Measurements from ENCODE around the gene FARS2.

FARS2 gene

DNA sequence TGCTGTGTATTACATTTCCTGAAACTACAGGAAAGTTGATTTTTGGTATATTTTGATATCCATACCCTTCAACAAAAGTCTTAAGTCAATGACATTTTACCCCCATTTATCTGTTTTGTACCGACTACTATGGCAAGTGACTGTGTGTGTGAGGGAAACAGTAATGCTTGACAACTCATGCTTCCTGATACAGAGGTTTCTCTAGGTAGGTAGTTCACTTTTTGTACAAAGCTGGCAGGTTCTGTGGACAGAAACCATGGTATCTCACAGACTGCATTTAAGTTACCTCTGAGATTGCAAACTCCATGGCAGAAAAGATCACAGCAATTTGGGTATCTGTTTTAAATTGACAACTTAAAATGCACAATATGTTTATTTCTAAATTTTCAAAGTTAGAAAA, 28.8 kb downstream of the FARS2 start:
- DNase-seq, result no peak

DNA sequence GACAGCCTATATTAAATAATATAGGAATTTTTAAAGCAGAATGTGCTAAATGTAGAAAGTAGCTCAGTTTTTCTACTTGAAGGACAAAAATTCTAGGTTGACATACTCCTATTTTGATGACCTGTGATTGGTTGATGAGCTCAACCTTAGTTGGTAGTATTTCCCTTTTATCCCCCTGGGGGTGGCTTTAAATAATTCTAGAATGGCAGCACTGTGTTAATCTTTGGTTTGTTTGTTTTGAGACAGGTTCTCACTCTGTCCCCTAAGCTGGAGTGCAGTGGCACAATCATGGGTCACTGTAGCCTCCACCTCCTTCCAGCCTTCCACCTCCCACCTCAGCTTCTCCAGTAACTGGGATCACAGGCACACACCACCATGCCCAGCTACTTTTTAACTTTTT, 29.2 kb downstream of the FARS2 start:
- DNase-seq, result no peak

- DNase-seq, result no peak
Measured at GRCh38 chr6:5292154-5292553, 30.8 kb downstream of the FARS2 start.

GRCh38 chr6:5293692-5294091, 32.4 kb downstream of the FARS2 start:
- DNase-seq, result no peak

GRCh38 chr6:5294392-5295211, 33.3 kb downstream of the FARS2 start:
- DNase-seq, result no peak

GRCh38 chr6:5295623-5296022, 34.3 kb downstream of the FARS2 start:
- DNase-seq, result no peak

DNA sequence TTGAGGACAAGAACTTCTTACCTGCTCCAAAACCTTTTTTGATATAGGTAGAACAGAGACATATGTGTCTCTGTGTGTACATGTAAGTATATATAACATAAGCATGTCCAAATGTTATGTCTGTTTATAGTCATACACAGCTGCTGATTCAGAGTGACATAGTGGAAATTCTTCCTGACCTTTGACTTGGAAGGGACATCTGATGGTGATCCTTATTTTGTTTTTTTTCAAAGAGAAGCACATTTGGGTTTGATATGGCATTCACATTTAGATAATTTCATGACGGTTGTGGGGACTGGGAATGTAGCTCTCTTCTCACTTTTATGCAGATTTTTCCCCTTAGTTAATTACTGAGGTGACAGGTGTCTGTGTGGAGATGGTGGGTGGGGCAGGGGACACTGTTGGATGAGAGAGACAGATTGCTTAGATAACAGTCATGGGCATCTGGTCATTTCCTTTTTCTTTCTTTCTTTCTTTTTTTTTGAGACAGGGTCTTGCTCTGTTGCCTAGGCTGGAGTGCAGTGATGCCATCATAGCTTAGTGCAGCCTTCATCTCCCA, 39.0 kb downstream of the FARS2 start:
- no peak for DNase-seq

GRCh38 chr6:5302220-5302946, 41.1 kb downstream of the FARS2 start:
- peak; percentile 6 for DNase-seq

DNA sequence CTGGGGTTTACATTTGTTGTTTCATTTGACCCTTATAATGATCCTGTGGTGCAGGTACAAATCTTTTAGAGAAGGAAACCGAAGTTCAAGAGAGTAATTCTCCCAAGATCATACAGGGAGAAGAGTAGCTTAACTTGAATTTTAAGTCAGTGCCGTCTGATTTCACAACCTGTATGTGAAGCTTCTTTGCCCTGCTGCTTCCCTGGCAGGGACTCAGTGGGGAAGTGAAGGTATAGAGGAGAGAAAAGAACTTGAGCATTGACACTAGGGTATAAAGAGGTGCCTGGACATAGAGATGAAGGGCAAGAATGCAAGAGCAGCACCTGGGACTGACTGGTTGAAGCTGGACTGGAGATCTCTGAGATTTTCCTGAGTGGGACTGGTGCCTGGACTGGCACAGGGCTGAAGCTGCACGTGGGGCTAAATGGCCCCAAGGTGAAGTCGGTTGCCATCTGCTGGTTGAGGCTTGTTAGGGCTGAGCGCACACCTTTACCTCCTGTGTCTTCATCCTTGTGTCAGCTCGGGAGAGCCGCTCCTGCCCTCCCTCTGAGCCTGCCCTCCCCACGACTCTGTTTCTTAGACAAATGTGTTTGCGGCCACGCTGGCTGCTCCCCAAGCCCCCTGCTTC, 41.8 kb downstream of the FARS2 start:
- peak; percentile 42 for DNase-seq

- no peak for DNase-seq
Measured at GRCh38 chr6:5303682-5304081, 42.4 kb downstream of the FARS2 start.

- DNase-seq, result no peak
Measured at GRCh38 chr6:5305968-5306626, 44.8 kb downstream of the FARS2 start.

DNA sequence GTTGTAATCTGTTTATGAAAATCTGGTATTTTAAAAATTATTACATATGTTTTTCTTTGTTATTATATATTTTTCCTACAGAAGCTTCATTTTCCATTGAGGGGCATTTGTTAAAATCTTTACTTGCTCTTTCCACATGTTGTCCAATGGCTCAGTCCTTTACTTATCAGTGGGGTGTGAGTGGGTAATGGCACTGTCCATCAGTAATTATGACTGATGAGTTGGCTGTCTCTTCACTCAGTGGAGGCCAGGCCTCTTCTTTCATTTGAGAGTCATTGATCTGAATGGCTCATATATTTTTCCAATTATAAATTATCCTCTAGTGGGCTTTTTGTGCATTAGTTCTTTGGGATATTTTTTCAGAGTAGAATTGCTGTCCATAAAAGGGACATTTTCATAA, 45.7 kb downstream of the FARS2 start:
- no peak for DNase-seq

- no peak for DNase-seq
Measured at GRCh38 chr6:5308066-5308465, 46.8 kb downstream of the FARS2 start.

GRCh38 chr6:5314191-5314865, 53.0 kb downstream of the FARS2 start:
- DNase-seq, result no peak

DNA sequence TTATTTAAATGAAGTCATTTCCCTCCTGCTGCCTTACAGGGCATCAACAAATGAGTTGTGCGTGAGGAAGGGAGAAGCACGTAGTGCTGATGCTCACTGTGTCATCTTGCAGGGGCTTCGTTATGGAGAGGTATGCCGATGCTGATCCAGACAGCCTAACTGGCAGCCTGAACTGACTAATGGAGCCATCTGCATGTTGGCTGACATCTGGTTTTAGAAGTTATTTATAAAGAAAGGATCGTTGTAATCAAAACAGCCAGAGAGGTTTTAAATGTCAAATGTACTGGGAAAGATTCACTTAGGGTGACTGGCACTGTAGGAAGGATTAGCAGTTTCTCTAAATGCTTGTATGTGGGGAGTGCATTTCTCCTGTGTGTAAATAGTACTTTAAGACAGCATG, 54.6 kb downstream of the FARS2 start:
- DNase-seq, result no peak

GRCh38 chr6:5316951-5317350, 55.6 kb downstream of the FARS2 start:
- no peak for DNase-seq

DNA sequence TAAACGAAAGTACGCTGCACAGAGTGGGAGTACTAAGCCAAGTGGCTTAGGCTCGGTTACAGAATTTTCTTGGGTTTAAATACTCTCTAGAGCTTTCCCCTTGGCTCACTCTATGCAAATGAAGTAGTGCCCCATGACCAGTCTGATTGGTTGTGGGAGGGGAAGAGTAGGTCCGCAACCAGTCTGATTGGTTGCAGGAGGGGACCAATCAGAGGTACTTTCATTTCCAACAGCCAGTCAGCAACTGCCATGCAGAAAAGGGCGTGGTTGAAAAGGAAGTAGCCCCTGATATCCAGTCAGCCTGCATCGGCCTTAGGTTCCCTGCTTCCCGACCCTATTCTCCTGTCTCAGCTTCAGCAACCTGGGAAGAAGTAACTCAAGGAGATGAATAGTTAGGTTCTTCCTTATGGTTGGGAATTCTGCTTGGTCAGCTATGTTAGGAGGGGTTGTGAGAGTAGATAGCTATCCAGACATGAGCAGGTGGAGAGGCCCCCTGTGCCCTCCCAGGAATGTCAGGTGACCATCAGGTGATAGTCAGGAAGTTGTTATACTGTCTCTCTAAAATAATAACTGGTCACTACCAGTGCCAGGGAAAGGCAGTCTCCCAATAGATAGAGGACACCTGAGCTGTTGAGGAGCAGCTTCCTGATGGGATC, 57.4 kb downstream of the FARS2 start:
- DNase-seq, result no peak

- no peak for DNase-seq
Measured at GRCh38 chr6:5323979-5324378, 62.7 kb downstream of the FARS2 start.

- no peak for DNase-seq
Measured at GRCh38 chr6:5325173-5325572, 63.9 kb downstream of the FARS2 start.

DNA sequence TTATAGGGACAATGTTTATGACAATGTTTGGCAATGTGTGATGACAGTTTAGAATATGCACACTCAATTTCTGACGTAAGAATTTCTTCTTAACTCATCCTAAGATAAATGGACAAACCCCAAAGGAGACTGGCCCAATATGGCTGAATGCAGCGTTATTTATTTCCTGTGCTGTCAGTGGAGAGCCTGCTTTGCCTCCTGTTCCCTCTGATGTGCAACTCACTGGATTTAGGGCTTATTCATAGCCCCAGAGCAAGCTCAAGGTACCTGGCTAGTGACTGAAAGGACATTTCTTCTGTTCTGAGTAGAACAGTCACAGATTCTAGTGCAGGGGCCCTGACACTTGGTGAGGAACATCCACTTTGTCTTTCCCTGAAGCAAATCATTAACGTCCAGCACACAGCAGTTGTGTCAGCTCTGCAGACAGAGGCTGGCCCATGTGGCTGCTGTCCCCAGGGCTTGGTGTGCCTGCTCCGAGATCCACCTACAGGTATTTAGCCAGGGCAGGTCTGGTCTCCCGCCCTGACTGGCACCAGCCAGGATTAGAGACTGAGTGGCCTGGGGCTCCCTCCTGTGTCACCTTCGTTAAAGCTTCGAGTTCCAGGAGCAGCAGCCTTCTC, 64.8 kb downstream of the FARS2 start:
- DNase-seq, result no peak

DNA sequence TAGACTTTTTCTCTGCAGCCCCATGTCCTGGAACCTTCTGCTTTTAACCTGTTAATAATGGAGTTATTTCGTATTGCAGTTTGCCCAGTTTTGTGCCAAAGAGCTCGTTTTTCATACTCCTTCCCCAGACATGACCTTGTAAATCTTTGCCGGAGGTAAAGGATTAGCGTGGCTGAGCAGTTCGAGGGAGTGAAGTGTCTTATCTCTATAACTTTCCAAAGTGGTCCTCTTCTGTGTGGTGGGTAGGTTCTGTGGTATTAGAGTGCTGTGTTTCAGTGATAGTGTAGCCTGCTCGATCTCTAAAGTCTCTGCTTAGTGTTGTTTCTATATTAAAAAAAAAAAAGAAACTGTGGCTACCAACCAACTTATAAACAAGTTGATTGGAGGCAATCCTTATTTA, 67.5 kb downstream of the FARS2 start:
- DNase-seq, result no peak

Measured in activated effector memory CD4-positive, alpha-beta T cell treated with Interleukin-2 at 50 U/mL for 16 hours (primary cell).